Measurements from ENCODE around the gene PTPRG.

DNA sequence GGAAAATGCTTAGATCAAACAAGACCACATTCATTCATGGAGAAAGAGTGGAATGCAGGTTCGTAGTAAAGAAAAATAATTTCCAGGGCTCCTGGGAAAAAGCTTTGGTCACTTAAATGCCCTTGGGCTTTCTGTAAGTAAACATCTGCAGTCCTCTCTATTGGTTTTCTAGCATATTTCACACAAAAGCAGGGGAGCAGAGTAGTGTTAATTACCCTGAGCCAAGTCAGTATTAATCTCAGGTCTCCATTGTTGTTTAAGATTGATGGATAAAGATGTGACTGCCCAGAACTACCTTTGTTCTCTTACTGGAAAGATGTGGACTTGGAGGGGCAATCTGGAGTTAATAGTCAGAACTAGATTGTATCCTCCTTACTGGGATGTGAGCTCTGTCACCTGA, 242.6 kb downstream of the PTPRG start:
- TF ChIP-seq, protein P1, sequence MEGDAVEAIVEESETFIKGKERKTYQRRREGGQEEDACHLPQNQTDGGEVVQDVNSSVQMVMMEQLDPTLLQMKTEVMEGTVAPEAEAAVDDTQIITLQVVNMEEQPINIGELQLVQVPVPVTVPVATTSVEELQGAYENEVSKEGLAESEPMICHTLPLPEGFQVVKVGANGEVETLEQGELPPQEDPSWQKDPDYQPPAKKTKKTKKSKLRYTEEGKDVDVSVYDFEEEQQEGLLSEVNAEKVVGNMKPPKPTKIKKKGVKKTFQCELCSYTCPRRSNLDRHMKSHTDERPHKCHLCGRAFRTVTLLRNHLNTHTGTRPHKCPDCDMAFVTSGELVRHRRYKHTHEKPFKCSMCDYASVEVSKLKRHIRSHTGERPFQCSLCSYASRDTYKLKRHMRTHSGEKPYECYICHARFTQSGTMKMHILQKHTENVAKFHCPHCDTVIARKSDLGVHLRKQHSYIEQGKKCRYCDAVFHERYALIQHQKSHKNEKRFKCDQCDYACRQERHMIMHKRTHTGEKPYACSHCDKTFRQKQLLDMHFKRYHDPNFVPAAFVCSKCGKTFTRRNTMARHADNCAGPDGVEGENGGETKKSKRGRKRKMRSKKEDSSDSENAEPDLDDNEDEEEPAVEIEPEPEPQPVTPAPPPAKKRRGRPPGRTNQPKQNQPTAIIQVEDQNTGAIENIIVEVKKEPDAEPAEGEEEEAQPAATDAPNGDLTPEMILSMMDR (IDR thresholded peaks at IDR 0.05): no peak
- TF ChIP-seq POLR2A (IDR thresholded peaks at IDR 0.05): no peak

Data from right lobe of liver (tissue), 4 donors.